ENCODE measurements around the gene LAMB1. TPM values are rescaled to one million over a fixed set of nuclear protein-coding genes. Genes with fewer than 3 reads are reported as not detected.

The LAMB1 gene
- total RNA-seq, 1 experiment from 2014 or later, result 32.0 TPM

DNA sequence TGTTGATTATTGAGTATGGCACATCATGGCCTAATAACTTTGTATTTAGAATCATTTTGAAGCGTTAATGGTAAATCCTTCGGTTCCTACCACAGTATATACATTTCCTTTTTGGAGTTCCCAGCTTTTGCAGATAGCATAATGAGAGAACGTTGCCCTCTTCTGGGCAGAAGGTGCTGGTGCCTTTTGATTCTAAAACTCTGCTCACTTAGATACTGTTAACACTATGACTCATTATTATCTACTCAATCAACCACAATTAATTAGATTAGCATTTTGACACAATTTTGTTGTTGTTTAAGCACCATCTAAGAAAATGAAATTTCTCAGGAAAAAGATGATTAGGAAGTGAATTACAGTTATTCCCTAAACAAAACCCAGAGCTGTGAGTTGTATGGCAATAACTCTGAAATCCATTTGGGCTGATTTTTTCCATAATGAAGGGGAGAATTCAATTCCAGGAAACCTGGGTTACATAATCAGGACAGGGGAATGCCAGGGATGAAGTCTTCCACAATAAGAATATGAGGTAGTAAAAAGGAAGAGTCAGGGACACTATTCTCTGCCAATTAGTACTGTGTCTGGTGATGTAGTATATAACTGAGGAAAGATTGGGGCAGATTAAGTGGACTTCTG is 123.4 kb downstream of the LAMB1 start (continued):
- TF ChIP-seq, protein P1, sequence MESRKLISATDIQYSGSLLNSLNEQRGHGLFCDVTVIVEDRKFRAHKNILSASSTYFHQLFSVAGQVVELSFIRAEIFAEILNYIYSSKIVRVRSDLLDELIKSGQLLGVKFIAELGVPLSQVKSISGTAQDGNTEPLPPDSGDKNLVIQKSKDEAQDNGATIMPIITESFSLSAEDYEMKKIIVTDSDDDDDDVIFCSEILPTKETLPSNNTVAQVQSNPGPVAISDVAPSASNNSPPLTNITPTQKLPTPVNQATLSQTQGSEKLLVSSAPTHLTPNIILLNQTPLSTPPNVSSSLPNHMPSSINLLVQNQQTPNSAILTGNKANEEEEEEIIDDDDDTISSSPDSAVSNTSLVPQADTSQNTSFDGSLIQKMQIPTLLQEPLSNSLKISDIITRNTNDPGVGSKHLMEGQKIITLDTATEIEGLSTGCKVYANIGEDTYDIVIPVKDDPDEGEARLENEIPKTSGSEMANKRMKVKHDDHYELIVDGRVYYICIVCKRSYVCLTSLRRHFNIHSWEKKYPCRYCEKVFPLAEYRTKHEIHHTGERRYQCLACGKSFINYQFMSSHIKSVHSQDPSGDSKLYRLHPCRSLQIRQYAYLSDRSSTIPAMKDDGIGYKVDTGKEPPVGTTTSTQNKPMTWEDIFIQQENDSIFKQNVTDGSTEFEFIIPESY (IDR thresholded peaks at IDR 0.05; ENCODE audit: extremely low read depth, insufficient replicate concordance, low read length), result no peak
- no peak for TF ChIP-seq TCF7L2 (IDR thresholded peaks at IDR 0.05; ENCODE audit: borderline replicate concordance, extremely low read depth, insufficient read depth, insufficient read length)
- TF ChIP-seq SP1 (IDR thresholded peaks at IDR 0.05; ENCODE audit: low read depth), result no peak

DNA sequence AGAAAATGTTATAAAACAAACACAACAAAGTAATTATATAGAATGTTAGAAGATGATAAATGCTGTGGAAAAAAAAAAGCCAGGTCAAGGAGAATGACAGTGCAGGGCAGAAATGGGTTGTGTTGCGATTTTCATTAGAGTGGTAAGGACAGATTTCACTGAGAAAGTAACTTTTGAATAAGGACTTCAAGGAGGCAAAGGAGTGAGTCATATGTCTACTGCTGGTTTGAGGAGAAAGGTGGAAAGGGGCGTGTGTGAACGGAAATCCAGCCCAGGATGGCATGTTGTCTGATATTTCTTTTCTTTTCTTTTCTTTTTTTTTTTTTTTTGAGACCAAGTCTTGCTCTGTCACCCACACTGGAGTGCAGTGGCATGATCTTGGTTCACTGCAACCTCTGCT is 124.3 kb downstream of the LAMB1 start:
- intact Hi-C loops (cut with micrococcal nuclease), result loop anchor here (1.0 to 10.0 kb wide), 7 partner anchors 151 to 1086 kb away; partner anchors contain the start of gene BCAP29
- DNase-seq (ENCODE audit: low read depth, low spot score) (no peak), ATAC-seq (no peak)
- ChIA-PET RAD21 (ENCODE audit: low non-redundant PET in 1 of 2, low total read pairs in 2 of 2, uncharacterized antibody in 2 of 2, unreplicated experiment in 2 of 2) (interaction anchor here in 1 of 2 experiments (0.8 kb wide), 1 partner anchor 135 kb away, joined by 4 read pairs; the partner anchor contains the start of gene CBLL1), POLR2A (interaction anchor here (0.5 to 2.2 kb wide), 2 partner anchors 135 to 710 kb away, joined by 4 to 11 read pairs; partner anchors contain the start of genes CBLL1 and HBP1), CTCF (interaction anchor here (0.8 to 3.8 kb wide), 17 partner anchors 9 to 1086 kb away, joined by 3 to 29 read pairs (median 6); partner anchors contain the start of genes CBLL1 and HBP1)
- Histone ChIP-seq H3K27ac (ENCODE audit: low read depth, low read length) (no peak overlapping the region), H4K20me1 (ENCODE audit: insufficient read depth) (no peaks in the 10 kb centered on the region), H3K4me3 (replicated peaks in 1 of 2; ENCODE audit: low read depth in 1 of 2, low read length in 2 of 2) (no peak overlapping the region), H3K79me2 (ENCODE audit: insufficient read depth, low read length) (no peaks in the 10 kb centered on the region), H3K9ac (ENCODE audit: low read length) (no peak overlapping the region), H3K4me1 (ENCODE audit: control insufficient read depth in 1 of 2, insufficient read depth in 2 of 2, low read length in 2 of 2) (peaks cover 7 to 14% of the 10 kb centered on the region in 2 experiments), H3K36me3 (ENCODE audit: control insufficient read depth in 1 of 2, insufficient read depth in 2 of 2, low read length in 2 of 2) (no peaks in the 10 kb centered on the region), H3K27me3 (ENCODE audit: insufficient read depth, low read length) (no peaks in the 10 kb centered on the region), H3K4me2 (ENCODE audit: low read length) (no peak overlapping the region), H3K9me3 (ENCODE audit: control insufficient read depth in 1 of 2, insufficient read depth in 1 of 2, low read depth in 1 of 2, low read length in 2 of 2) (no peaks in the 10 kb centered on the region), H2AFZ (ENCODE audit: low read depth, low read length, poor library complexity, severe bottlenecking) (peak overlapping the region; percentile 11), H3K9me2 (ENCODE audit: insufficient read depth) (no peaks in the 10 kb centered on the region)
- TF ChIP-seq, protein P2, sequence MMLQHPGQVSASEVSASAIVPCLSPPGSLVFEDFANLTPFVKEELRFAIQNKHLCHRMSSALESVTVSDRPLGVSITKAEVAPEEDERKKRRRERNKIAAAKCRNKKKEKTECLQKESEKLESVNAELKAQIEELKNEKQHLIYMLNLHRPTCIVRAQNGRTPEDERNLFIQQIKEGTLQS (IDR thresholded peaks at IDR 0.05), result no peak
- no peak for TF ChIP-seq SIN3A (IDR thresholded peaks at IDR 0.05; ENCODE audit: low read depth)
- TF ChIP-seq SRF (IDR thresholded peaks at IDR 0.05; ENCODE audit: low read depth), result no peak
- TF ChIP-seq POLR2AphosphoS5 (IDR thresholded peaks at IDR 0.05; ENCODE audit: low read depth, low read length), result no peak
- no peak for TF ChIP-seq POLR2A (IDR thresholded peaks at IDR 0.05; ENCODE audit: borderline replicate concordance, extremely low read depth, insufficient read depth, insufficient read length)
- TF ChIP-seq RAD21 (IDR thresholded peaks at IDR 0.05; ENCODE audit: low read depth), result no peak
- no peak for TF ChIP-seq TCF7L2 (IDR thresholded peaks at IDR 0.05; ENCODE audit: borderline replicate concordance, extremely low read depth, insufficient read depth, insufficient read length)
- no TSS peak for BruUV-seq (replicated peaks)

All from HCT116 (cell line).